NCI-H526 treated with DMSO at 0.1 percent for 48 hours (cell line): ENCODE results near the gene TCAF1.

Experiments
- DNase-seq: peaks from one replicate; lab custom pipeline; 2025; lab: John Stamatoyannopoulos, UW

Gene TCAF1

GRCh38 chr7:143901668-143902331 lies at the start of gene TCAF1:
Gene TCAF1 (minus strand): TSS chr7:143902176. CDS start chr7:143876608, 25,568 bp downstream.
- DNase-seq = peak; percentile 89

- DNase-seq = no peak
Observed at GRCh38 chr7:143948733-143949132, 46.8 kb upstream of the TCAF1 start.

- no peak for DNase-seq
Observed at GRCh38 chr7:143947111-143947510, 45.1 kb upstream of the TCAF1 start.

- DNase-seq = no peak
Observed at GRCh38 chr7:143945423-143945822, 43.4 kb upstream of the TCAF1 start.

GRCh38 chr7:143938379-143939243 lies 36.6 kb upstream of the TCAF1 start:
- no peak for DNase-seq

GRCh38 chr7:143936087-143937009 lies 34.4 kb upstream of the TCAF1 start:
- no peak for DNase-seq

- no peak for DNase-seq
Observed at GRCh38 chr7:143934526-143935325, 32.8 kb upstream of the TCAF1 start, which contains the start of gene OR2F2. Gene OR2F2 (plus strand): TSS chr7:143935233. CDS start chr7:143935233, 0 bp downstream.

GRCh38 chr7:143931739-143932138 lies 29.8 kb upstream of the TCAF1 start:
- no peak for DNase-seq

GRCh38 chr7:143929224-143929920 lies 27.4 kb upstream of the TCAF1 start:
- DNase-seq = no peak

- DNase-seq = no peak
Observed at GRCh38 chr7:143924851-143925250, 22.9 kb upstream of the TCAF1 start.

- no peak for DNase-seq
Observed at GRCh38 chr7:143914938-143915652, 13.1 kb upstream of the TCAF1 start.

- no peak for DNase-seq
Observed at GRCh38 chr7:143913945-143914615, 12.1 kb upstream of the TCAF1 start.

- no peak for DNase-seq
Observed at GRCh38 chr7:143910473-143911248, 8.7 kb upstream of the TCAF1 start.

GRCh38 chr7:143909863-143910262 lies 7.9 kb upstream of the TCAF1 start:
- no peak for DNase-seq

GRCh38 chr7:143908120-143908519 lies 6.1 kb upstream of the TCAF1 start:
- DNase-seq = no peak

- DNase-seq = no peak
Observed at GRCh38 chr7:143906895-143907294, 4.9 kb upstream of the TCAF1 start.

GRCh38 chr7:143906151-143906550 lies 4.2 kb upstream of the TCAF1 start:
- DNase-seq = no peak

GRCh38 chr7:143905509-143905908 lies 3.5 kb upstream of the TCAF1 start:
- no peak for DNase-seq
